ENCODE measurements around the gene BEND6.

- TF ChIP-seq POLR2A (IDR thresholded peaks at IDR 0.05) (no peak), CTCF (IDR thresholded peaks at IDR 0.05) (no peak)
Measured at GRCh38 chr6:57075092-57075491, 120.2 kb downstream of the BEND6 start.

All from lower leg skin (tissue), 3 donors.